H1 (cell line): Measurements from ENCODE around the gene RSL24D1. TPM values are rescaled to one million over a fixed set of nuclear protein-coding genes. Genes with fewer than 3 reads are reported as not detected.

Source experiments
- EGR1 ChIP-seq: IDR thresholded peaks from 2 replicates; pipeline ENCODE4 v1.6.1; 2011; ENCODE audit warnings: low read depth, low read length, borderline replicate concordance
- NRF1 ChIP-seq: IDR thresholded peaks from 2 replicates; pipeline ENCODE4 v1.6.1; 2011; ENCODE audit warnings: mild to moderate bottlenecking, low read depth, low read length, improper control_type of control experiment
- TAF1 ChIP-seq: IDR thresholded peaks from 2 replicates; pipeline ENCODE4 v1.6.1; 2011; ENCODE audit warnings: mild to moderate bottlenecking, low read depth, low read length
- TAF7 ChIP-seq: optimal IDR thresholded peaks from 2 replicates; pipeline ENCODE3; 2011; ENCODE audit warnings: low read depth, mild to moderate bottlenecking, inconsistent platforms, low read length, moderate library complexity, borderline replicate concordance
- polyA plus RNA-seq, 7 experiments: library from polyadenylated mRNA; depleted of rRNA in 3 of 7; stranded (reverse) in 5 of 7; unstranded in 2 of 7; fragments of >200 nt in 5 of 7; fragments of 200-250 nt in 2 of 7; gene quantifications; 1 replicate in 5 of 7; 2 replicates in 1 of 7; 4 replicates in 1 of 7; pipeline versions ENCODE4 v1.2.1 to v1.2.3, GENCODE V29; 2011 to 2013; ENCODE audit warnings: missing spikeins in 2 of 7, mixed read lengths in 2 of 7
- total RNA-seq: library from RNA; stranded (reverse); fragmentation: NEBNext Ultra II Directional; extraction: Animal tissue kit (Norgen Biotek cat#: 25700); gene quantifications from 2 replicates; pipeline ENCODE4 v1.2.1, GENCODE V29; 2021
- TF ChIP-seq, protein P1 (sequence below): IDR thresholded peaks from 2 replicates; pipeline ENCODE4 v1.6.1; 2012; ENCODE audit warnings: low read length, inconsistent platforms

Gene RSL24D1
- total and polyA plus RNA-seq, 2 of the 8 experiments (the other 6 are each of a cell fraction or from before 2014, with no cell fraction given): 45.7 to 130 TPM

DNA sequence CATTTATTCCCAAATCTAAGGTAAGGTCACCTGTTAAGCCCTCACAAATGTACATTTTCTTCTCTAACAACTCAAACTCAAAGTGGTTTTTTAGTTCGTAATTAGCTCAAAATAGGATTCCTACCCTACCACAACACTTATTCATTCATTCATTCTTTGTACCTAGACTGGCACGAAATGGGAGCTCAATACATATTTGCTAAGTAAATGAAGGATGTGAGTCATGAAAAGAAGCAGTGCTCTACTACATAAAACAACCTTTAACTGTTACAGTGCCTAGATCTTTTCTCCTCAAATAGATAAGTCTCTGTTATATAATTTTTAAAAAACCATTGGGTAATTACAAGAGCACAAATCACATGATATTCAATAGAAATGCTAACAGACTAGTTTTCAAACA is 13.1 kb downstream of the RSL24D1 start (continued):
- TF ChIP-seq NRF1 (no peak), EGR1 (no peak), TAF1 (no peak), TAF7 (no peak)
- TF ChIP-seq, protein P1, sequence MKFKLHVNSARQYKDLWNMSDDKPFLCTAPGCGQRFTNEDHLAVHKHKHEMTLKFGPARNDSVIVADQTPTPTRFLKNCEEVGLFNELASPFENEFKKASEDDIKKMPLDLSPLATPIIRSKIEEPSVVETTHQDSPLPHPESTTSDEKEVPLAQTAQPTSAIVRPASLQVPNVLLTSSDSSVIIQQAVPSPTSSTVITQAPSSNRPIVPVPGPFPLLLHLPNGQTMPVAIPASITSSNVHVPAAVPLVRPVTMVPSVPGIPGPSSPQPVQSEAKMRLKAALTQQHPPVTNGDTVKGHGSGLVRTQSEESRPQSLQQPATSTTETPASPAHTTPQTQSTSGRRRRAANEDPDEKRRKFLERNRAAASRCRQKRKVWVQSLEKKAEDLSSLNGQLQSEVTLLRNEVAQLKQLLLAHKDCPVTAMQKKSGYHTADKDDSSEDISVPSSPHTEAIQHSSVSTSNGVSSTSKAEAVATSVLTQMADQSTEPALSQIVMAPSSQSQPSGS: no peak
- TF ChIP-seq, all 59 proteins: peak for 0
